ENCODE measurements around the gene RHBDF1.
"Not testable (repeated sequence)": the region's sequence is repeated elsewhere in the genome, so short reads cannot be mapped to it uniquely, and the experiment has no call there.

GRCh38 chr16:10772-11171, 61.7 kb downstream of the RHBDF1 start:
- TF ChIP-seq RCOR1 (IDR thresholded peaks at IDR 0.05; ENCODE audit: low read depth, low read length) = not testable (repeated sequence)
- TF ChIP-seq, protein P1, sequence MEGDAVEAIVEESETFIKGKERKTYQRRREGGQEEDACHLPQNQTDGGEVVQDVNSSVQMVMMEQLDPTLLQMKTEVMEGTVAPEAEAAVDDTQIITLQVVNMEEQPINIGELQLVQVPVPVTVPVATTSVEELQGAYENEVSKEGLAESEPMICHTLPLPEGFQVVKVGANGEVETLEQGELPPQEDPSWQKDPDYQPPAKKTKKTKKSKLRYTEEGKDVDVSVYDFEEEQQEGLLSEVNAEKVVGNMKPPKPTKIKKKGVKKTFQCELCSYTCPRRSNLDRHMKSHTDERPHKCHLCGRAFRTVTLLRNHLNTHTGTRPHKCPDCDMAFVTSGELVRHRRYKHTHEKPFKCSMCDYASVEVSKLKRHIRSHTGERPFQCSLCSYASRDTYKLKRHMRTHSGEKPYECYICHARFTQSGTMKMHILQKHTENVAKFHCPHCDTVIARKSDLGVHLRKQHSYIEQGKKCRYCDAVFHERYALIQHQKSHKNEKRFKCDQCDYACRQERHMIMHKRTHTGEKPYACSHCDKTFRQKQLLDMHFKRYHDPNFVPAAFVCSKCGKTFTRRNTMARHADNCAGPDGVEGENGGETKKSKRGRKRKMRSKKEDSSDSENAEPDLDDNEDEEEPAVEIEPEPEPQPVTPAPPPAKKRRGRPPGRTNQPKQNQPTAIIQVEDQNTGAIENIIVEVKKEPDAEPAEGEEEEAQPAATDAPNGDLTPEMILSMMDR (IDR thresholded peaks at IDR 0.05) = peak; percentile 51
